Psoas muscle (tissue), 8 donors: ENCODE measurements around the gene TAF12. TPM values are rescaled to one million over a fixed set of nuclear protein-coding genes. Genes with fewer than 3 reads are reported as not detected.
"Not testable (repeated sequence)": the region's sequence is repeated elsewhere in the genome, so short reads cannot be mapped to it uniquely, and the experiment has no call there.

Source experiments
- ATAC-seq, 4 donors: fragments of 200-7000 bp; cut with Tn5 transposase; one replicate each; pipeline ENCODE4 v1.9.1; 2020; ENCODE audit warnings: moderate library complexity in 3 of 4, mild to moderate bottlenecking in 2 of 4
- DNase-seq, 2 donors: peaks; one replicate each; pipeline ENCODE4 v3.0.0-alpha.2; 2020
- H3K27ac ChIP-seq: fragments of 200-600 bp; one replicate; pipeline ENCODE4 v1.8.0; 2022
- H3K27me3 ChIP-seq, 3 donors: fragments of 200-600 bp in 1 of 3; one replicate each; pipeline versions ENCODE4 v1.6.1 to v1.8.0; 2013 to 2022; ENCODE audit warnings: low read length in 2 of 3, mild to moderate bottlenecking in 2 of 3, moderate library complexity in 1 of 3; ENCODE audit not compliant: insufficient read depth in 3 of 3
- H3K36me3 ChIP-seq, 2 donors: fragments of 200-600 bp in 1 of 2; one replicate each; pipeline versions ENCODE4 v1.6.1 to v1.8.0; 2013 to 2022; ENCODE audit warnings: low read depth in 1 of 2, mild to moderate bottlenecking in 1 of 2, moderate library complexity in 1 of 2; ENCODE audit not compliant: insufficient read depth in 1 of 2
- H3K4me1 ChIP-seq: fragments of 200-600 bp; one replicate; pipeline ENCODE4 v1.8.0; 2022
- H3K4me3 ChIP-seq: fragments of 200-600 bp; one replicate; pipeline ENCODE4 v1.8.0; 2022; ENCODE audit warnings: mild to moderate bottlenecking
- H3K9me3 ChIP-seq: fragments of 200-600 bp; one replicate; pipeline ENCODE4 v1.8.0; 2022
- CTCF ChIP-seq: fragments of 200-600 bp; IDR thresholded peaks from one replicate; pipeline ENCODE4 v1.8.0; 2022; ENCODE audit warnings: antibody characterized with exemption
- WGBS, 3 donors: extraction: QIAGEN DNeasy Blood & Tissue Kit; methylation state at CpG; one replicate each; pipeline versions ENCODE4 v1.1.6 to v1.1.7; 2013; 5-methylcytosine and 5-hydroxymethylcytosine counted together
- intact Hi-C, 2 donors: fragments of 100-400 bp; cut with DNase I; formaldehyde crosslinking; loops; one replicate each; pipeline versions ENCODE4 v1.11.0 to v1.14.2; 2022
- polyA plus RNA-seq, 3 donors: library from polyadenylated mRNA; stranded (reverse); fragments of 200-250 nt; gene quantifications; one replicate each; pipeline ENCODE4 v1.2.3, GENCODE V29; 2013
- total RNA-seq, 4 donors: library from RNA; stranded (reverse); fragmentation: NEBNext Ultra II Directional in 2 of 4; extraction: Animal tissue kit (Norgen Biotek cat#: 25700) in 2 of 4; gene quantifications; one replicate each; pipeline versions ENCODE4 v1.2.1 to v1.2.4, GENCODE V29; 2021 to 2023
- donor health status: healthy with polysubstance abuse.
- donor health status: DM: no; HTN: no; CAD: no; lungs with moderate emphysema.
- donor health status: Bipolar disorder and iron deficiency.
- donor health status: healthy.
- donor health status: DM: yes; HTN: yes; CAD: no.
- donor health status: DM: no; HTN: no; CAD: no.
- donor health status: DM: no; HTN: no; CAD: no.
- donor health status: DM: yes; HTN: yes; CAD: no.

Gene TAF12
- total and polyA plus RNA-seq, 7 donors: 24.4 to 54.0 (median 30.3) TPM

- Histone ChIP-seq H3K9me3 (no peaks in the 10 kb centered on the region), H3K4me1 (peaks cover 7% of the 10 kb centered on the region), H3K36me3 (peaks cover 0 to 27% of the 10 kb centered on the region in 2 donors), H3K27ac (no peak overlapping the region), H3K27me3 (no peaks in the 10 kb centered on the region), H3K4me3 (no peak overlapping the region)
- no peak for TF ChIP-seq CTCF
- 98 to 99% (median 98%) methylated on average over 4 of the region's 4 CpGs for WGBS, 3 donors
- no peak for ATAC-seq
- DNase-seq: no peak
- intact Hi-C loops: no loop called here
Measured at GRCh38 chr1:28680151-28680550, 37.3 kb upstream of the TAF12 start.

- Histone ChIP-seq H3K27ac (peak overlapping the region; percentile 83), H3K27me3 (no peaks in the 10 kb centered on the region), H3K9me3 (no peaks in the 10 kb centered on the region), H3K4me1 (peaks cover 7% of the 10 kb centered on the region), H3K4me3 (peak overlapping the region; percentile 32), H3K36me3 (no peaks in the 10 kb centered on the region)
- ATAC-seq (no peak), DNase-seq (no peak)
- TF ChIP-seq CTCF: no peak
- intact Hi-C loops: loop anchor here in 1 of 2 donors (10.0 kb wide), 1 partner anchor 59 kb away; the partner anchor contains the start of gene YTHDF2
Measured at GRCh38 chr1:28675924-28676257, 33.0 kb upstream of the TAF12 start.

- 90 to 95% (median 93%) methylated on average over 15 of the region's 15 CpGs for WGBS, 3 donors
- intact Hi-C loops: loop anchor here in 1 of 2 donors (10.0 kb wide), 1 partner anchor 62 kb away; the partner anchor contains the start of gene YTHDF2
- not testable (repeated sequence) for ATAC-seq, H3K4me3 ChIP-seq, H3K27me3 ChIP-seq, H3K36me3 ChIP-seq, H3K27ac ChIP-seq, H3K4me1 ChIP-seq, H3K9me3 ChIP-seq, DNase-seq
Measured at GRCh38 chr1:28672971-28673370, 30.1 kb upstream of the TAF12 start.

- Histone ChIP-seq H3K4me3 (no peak overlapping the region), H3K27ac (no peak overlapping the region), H3K27me3 (no peaks in the 10 kb centered on the region), H3K36me3 (no peaks in the 10 kb centered on the region), H3K4me1 (peaks cover 11% of the 10 kb centered on the region), H3K9me3 (no peaks in the 10 kb centered on the region)
- 86 to 91% (median 86%) methylated on average over 20 of the region's 20 CpGs for WGBS, 3 donors
- DNase-seq (no peak), ATAC-seq (no peak)
- intact Hi-C loops: loop anchor here in 1 of 2 donors (10.0 kb wide), 1 partner anchor 63 kb away; the partner anchor contains the start of gene YTHDF2
- no peak for TF ChIP-seq CTCF
Measured at GRCh38 chr1:28671254-28671780, 28.4 kb upstream of the TAF12 start.

- ATAC-seq (peak; percentile 82 to 85 (median 84)), DNase-seq (peak; percentile 81 to 85)
- peak overlapping the region; percentile 82 for H3K4me3 ChIP-seq
- no peaks in the 10 kb centered on the region for H3K27me3 ChIP-seq
- no peaks in the 10 kb centered on the region for H3K36me3 ChIP-seq
- peaks cover 5% of the 10 kb centered on the region for H3K4me1 ChIP-seq
- peak overlapping the region; percentile 99 for H3K27ac ChIP-seq
- TF ChIP-seq CTCF: no peak
- intact Hi-C loops: loop anchor here in 1 of 2 donors (2.0 kb wide), 1 partner anchor 20 kb away; the partner anchor contains the start of gene RNU11
- H3K9me3 ChIP-seq: no peaks in the 10 kb centered on the region
- WGBS, 3 donors: 1 to 2% (median 2%) methylated on average over 26 to 56 of the region's 63 CpGs
Measured at GRCh38 chr1:28668956-28669723, 26.3 kb upstream of the TAF12 start.
